Erythroblast (primary cell): Measurements from ENCODE around the gene ATG7.

Experiments used
- GATA1 ChIP-seq: IDR thresholded peaks from 2 replicates; pipeline ENCODE4 v1.6.1; 2011; ENCODE audit warnings: low read depth, mild to moderate bottlenecking, control low read depth, low read length, moderate library complexity
- POLR2A ChIP-seq: IDR thresholded peaks from 2 replicates; pipeline ENCODE4 v1.6.1; 2011; ENCODE audit warnings: mild to moderate bottlenecking, low read length

DNA sequence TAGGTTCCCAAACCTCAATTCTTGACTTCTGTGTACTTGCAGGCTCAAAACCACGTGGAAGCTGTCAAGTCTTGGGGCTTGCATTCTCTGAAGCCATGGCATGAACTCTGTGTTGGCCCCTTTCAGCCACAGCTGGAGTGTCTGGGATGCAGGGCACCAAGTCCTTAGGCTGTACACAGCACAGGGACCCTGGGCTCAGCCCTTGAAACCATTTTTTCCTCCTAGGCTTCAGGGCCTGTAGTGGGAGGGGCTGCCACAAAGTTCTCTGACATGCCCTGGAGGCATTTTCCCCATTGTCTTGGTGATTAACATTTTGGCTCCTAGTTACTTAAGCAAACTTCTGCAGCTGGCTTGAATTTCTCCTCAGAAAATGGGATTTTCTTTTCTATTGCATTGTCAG is 135.4 kb downstream of the ATG7 start:
- TF ChIP-seq POLR2A (no peak), GATA1 (no peak)
